SIG-M5 (cell line): Measurements from ENCODE around the gene HIF1AN.

Source experiments
- DNase-seq: peaks from one replicate; lab custom pipeline; 2025; lab: John Stamatoyannopoulos, UW

Gene HIF1AN

GRCh38 chr10:100535715-100536353 lies at the start of gene HIF1AN:
TSS of gene HIF1AN (plus strand) at chr10:100535943. CDS start at chr10:100535959, 16 bp downstream.
- DNase-seq, result peak; percentile 69

GRCh38 chr10:100487529-100487928 lies 48.2 kb upstream of the HIF1AN start:
- DNase-seq, result no peak

- no peak for DNase-seq
Observed at GRCh38 chr10:100489396-100489795, 46.3 kb upstream of the HIF1AN start.

GRCh38 chr10:100490531-100490930 lies 45.2 kb upstream of the HIF1AN start:
- no peak for DNase-seq

GRCh38 chr10:100496567-100496966 lies 39.2 kb upstream of the HIF1AN start:
- DNase-seq, result no peak

- DNase-seq, result no peak
Observed at GRCh38 chr10:100498059-100498458, 37.7 kb upstream of the HIF1AN start.

GRCh38 chr10:100501423-100501822 lies 34.3 kb upstream of the HIF1AN start:
- DNase-seq, result no peak

GRCh38 chr10:100502926-100503494 lies 32.7 kb upstream of the HIF1AN start:
- no peak for DNase-seq

- no peak for DNase-seq
Observed at GRCh38 chr10:100504096-100504495, 31.6 kb upstream of the HIF1AN start.

GRCh38 chr10:100505164-100505563 lies 30.6 kb upstream of the HIF1AN start:
- no peak for DNase-seq

- no peak for DNase-seq
Observed at GRCh38 chr10:100506596-100507356, 29.0 kb upstream of the HIF1AN start.

- no peak for DNase-seq
Observed at GRCh38 chr10:100507357-100507732, 28.4 kb upstream of the HIF1AN start.

GRCh38 chr10:100508266-100508665 lies 27.5 kb upstream of the HIF1AN start:
- DNase-seq, result no peak

GRCh38 chr10:100508691-100509150 lies 27.0 kb upstream of the HIF1AN start:
- DNase-seq, result no peak

GRCh38 chr10:100509241-100509840 lies 26.4 kb upstream of the HIF1AN start:
- DNase-seq, result no peak

- DNase-seq, result no peak
Observed at GRCh38 chr10:100510533-100511308, 25.0 kb upstream of the HIF1AN start.

- DNase-seq, result no peak
Observed at GRCh38 chr10:100515612-100516011, 20.1 kb upstream of the HIF1AN start.

GRCh38 chr10:100516847-100517246 lies 18.9 kb upstream of the HIF1AN start:
- DNase-seq, result no peak

GRCh38 chr10:100518761-100519241 lies 16.9 kb upstream of the HIF1AN start:
- no peak for DNase-seq

GRCh38 chr10:100519311-100520051 lies 16.3 kb upstream of the HIF1AN start, which contains the start of gene SEC31B:
TSS of gene SEC31B (minus strand) at chr10:100519861. CDS start at chr10:100516952, 2,909 bp downstream.
- DNase-seq, result no peak

- DNase-seq, result no peak
Observed at GRCh38 chr10:100520811-100521210, 14.9 kb upstream of the HIF1AN start.
